HG03354 (cell line): ENCODE data around the gene OPA1.

Experiments used
- ATAC-seq: cut with Tn5 transposase; IDR thresholded peaks from one replicate; pipeline ENCODE4 v1.9.1; 2021; ENCODE audit warnings: mild to moderate bottlenecking; ENCODE audit not compliant: unreplicated experiment, poor library complexity, severe bottlenecking

Gene OPA1

GRCh38 chr3:193729601-193730000 is 136.6 kb downstream of the OPA1 start:
- no peak for ATAC-seq

GRCh38 chr3:193730511-193730910 is 137.5 kb downstream of the OPA1 start:
- ATAC-seq = no peak

- no peak for ATAC-seq
Observed at GRCh38 chr3:193730976-193731375, 138.0 kb downstream of the OPA1 start.

- ATAC-seq = no peak
Observed at GRCh38 chr3:193731656-193732055, 138.6 kb downstream of the OPA1 start.

GRCh38 chr3:193732391-193732790 is 139.4 kb downstream of the OPA1 start:
- no peak for ATAC-seq

GRCh38 chr3:193732827-193733226 is 139.8 kb downstream of the OPA1 start:
- ATAC-seq = no peak

GRCh38 chr3:193734737-193735366 is 141.8 kb downstream of the OPA1 start:
- no peak for ATAC-seq

GRCh38 chr3:193735850-193736249 is 142.8 kb downstream of the OPA1 start:
- ATAC-seq = no peak

GRCh38 chr3:193736616-193737015 is 143.6 kb downstream of the OPA1 start:
- ATAC-seq = no peak

GRCh38 chr3:193737191-193737751 is 144.3 kb downstream of the OPA1 start:
- ATAC-seq = no peak

GRCh38 chr3:193742628-193743027 is 149.6 kb downstream of the OPA1 start:
- ATAC-seq = no peak

- ATAC-seq = peak; percentile 70
Observed at GRCh38 chr3:193743702-193744047, 150.7 kb downstream of the OPA1 start.

- ATAC-seq = peak; percentile 33
Observed at GRCh38 chr3:193744048-193744821, 151.2 kb downstream of the OPA1 start.

GRCh38 chr3:193744822-193745684 is 152.0 kb downstream of the OPA1 start:
- ATAC-seq = no peak

GRCh38 chr3:193746832-193747231 is 153.8 kb downstream of the OPA1 start:
- no peak for ATAC-seq
